SK-N-SH (cell line): ENCODE data around the gene EIF1B. TPM values are rescaled to one million over a fixed set of nuclear protein-coding genes. Genes with fewer than 3 reads are reported as not detected.

Experiments used
- CTCF ChIA-PET: fragments of 300-600, 350-600 bp; formaldehyde crosslinking; extraction: SDS; loops from one replicate; lab custom pipeline; 2021; lab: Yijun Ruan, JAX
- POLR2A ChIA-PET: fragments of 350-600 bp; sonication (Branson Sonifier 250); formaldehyde crosslinking; extraction: SDS; loops from one replicate; lab custom pipeline; 2020; ENCODE audit warnings: antibody characterized with exemption, inconsistent platforms; lab: Yijun Ruan, JAX
- DNase-seq: peaks from one replicate; pipeline ENCODE4 v3.0.0; 2012
- H2AFZ ChIP-seq: fragments of 200-600 bp; sonication (generic); 2 replicates; pipeline ENCODE4 v1.8.1; 2016; ENCODE audit warnings: antibody characterized with exemption, mild to moderate bottlenecking, low read depth
- H3F3A ChIP-seq: fragments of 200-600 bp; sonication (generic); replicated peaks from 2 replicates; pipeline ENCODE3; 2016; ENCODE audit warnings: antibody characterized with exemption, mild to moderate bottlenecking; ENCODE audit not compliant: insufficient read depth
- H3K27ac ChIP-seq, 2 experiments: fragments of 200-500 bp in 1 of 2; fragments of 200-600 bp in 1 of 2; sonication (Bioruptor generic) in 1 of 2; sonication (generic), shearing (Covaris generic) in 1 of 2; 2 replicates each; pipeline versions ENCODE4 v1.5.1 to v1.6.1; 2014 to 2016; ENCODE audit warnings: low read depth in 2 of 2, inconsistent platforms in 1 of 2, low read length in 1 of 2, mild to moderate bottlenecking in 1 of 2, mixed read lengths in 1 of 2
- H3K27me3 ChIP-seq: fragments of 200-600 bp; sonication (generic), shearing (Covaris generic); 2 replicates; pipeline ENCODE4 v1.6.1; 2016; ENCODE audit warnings: mixed run types; ENCODE audit not compliant: insufficient read depth
- H3K36me3 ChIP-seq, 2 experiments: fragments of 200-500 bp in 1 of 2; fragments of 200-600 bp in 1 of 2; sonication (Bioruptor generic) in 1 of 2; sonication (generic) in 1 of 2; replicated peaks in 1 of 2; 2 replicates each; pipeline versions ENCODE3 to v1.5.1; 2014 to 2016; ENCODE audit warnings: low read length in 1 of 2, mild to moderate bottlenecking in 1 of 2; ENCODE audit not compliant: insufficient read depth in 2 of 2, control insufficient read depth in 1 of 2
- H3K4me1 ChIP-seq, 2 experiments: fragments of 200-500 bp in 1 of 2; fragments of 200-600 bp in 1 of 2; sonication (Bioruptor generic) in 1 of 2; sonication (generic), shearing (Covaris generic) in 1 of 2; 2 replicates each; pipeline versions ENCODE4 v1.5.1 to v1.6.1; 2014 to 2016; ENCODE audit warnings: low read depth in 1 of 2, low read length in 1 of 2, mixed run types in 1 of 2; ENCODE audit not compliant: insufficient read depth in 2 of 2, control insufficient read depth in 1 of 2
- H3K4me2 ChIP-seq: fragments of 200-600 bp; sonication (generic), shearing (Covaris generic); 2 replicates; pipeline ENCODE4 v1.6.1; 2017; ENCODE audit warnings: mixed run types
- H3K4me3 ChIP-seq, 2 experiments: fragments of 200-500 bp in 1 of 2; fragments of 200-600 bp in 1 of 2; sonication (Bioruptor generic) in 1 of 2; sonication (generic), shearing (Covaris generic) in 1 of 2; 2 replicates each; pipeline versions ENCODE4 v1.5.1 to v1.8.1; 2014 to 2016; ENCODE audit warnings: low read depth in 2 of 2, inconsistent platforms in 1 of 2, low read length in 1 of 2, mild to moderate bottlenecking in 1 of 2, mixed read lengths in 1 of 2, moderate library complexity in 1 of 2
- H3K79me2 ChIP-seq: fragments of 200-600 bp; sonication (generic); 2 replicates; pipeline ENCODE4 v1.8.1; 2017; ENCODE audit warnings: mild to moderate bottlenecking; ENCODE audit not compliant: insufficient read depth
- H3K9ac ChIP-seq: fragments of 200-600 bp; sonication (generic); 2 replicates; pipeline ENCODE4 v1.6.1; 2017; ENCODE audit warnings: mixed run types
- H3K9me2 ChIP-seq: fragments of 200-600 bp; sonication (generic); 2 replicates; pipeline ENCODE4 v1.6.1; 2017; ENCODE audit warnings: mixed run types
- H3K9me3 ChIP-seq: fragments of 200-600 bp; sonication (generic); 2 replicates; pipeline ENCODE4 v1.6.1; 2017; ENCODE audit warnings: mixed run types, mild to moderate bottlenecking, moderate library complexity
- H4K20me1 ChIP-seq: fragments of 200-600 bp; sonication (generic); 2 replicates; pipeline ENCODE4 v1.6.1; 2017; ENCODE audit warnings: mild to moderate bottlenecking, mixed run types; ENCODE audit not compliant: insufficient read depth
- ELF1 ChIP-seq: IDR thresholded peaks from 2 replicates; pipeline ENCODE4 v1.4.0; 2012
- FOSL2 ChIP-seq: IDR thresholded peaks from 2 replicates; pipeline ENCODE4 v1.4.0; 2012; ENCODE audit warnings: low read depth, mild to moderate bottlenecking, moderate library complexity, borderline replicate concordance
- GATA2 ChIP-seq: sonication (generic); formaldehyde crosslinking; IDR thresholded peaks from 2 replicates; pipeline ENCODE4 v1.5.0; 2020; ENCODE audit warnings: mild to moderate bottlenecking, missing genetic modification reagents
- POLR2AphosphoS5 ChIP-seq: IDR thresholded peaks from 2 replicates; pipeline ENCODE4 v1.6.1; 2012; ENCODE audit warnings: low read depth, low read length
- SIN3A ChIP-seq: IDR thresholded peaks from 2 replicates; pipeline ENCODE4 v1.6.1; 2012; ENCODE audit warnings: low read depth, mild to moderate bottlenecking, low read length, moderate library complexity, borderline replicate concordance
- WGBS: methylation state at CpG from one replicate; pipeline ENCODE4 v1.1.6; 2017; ENCODE audit warnings: low lambda C conversion rate; 5-methylcytosine and 5-hydroxymethylcytosine counted together
- polyA plus RNA-seq, 3 experiments: library from polyadenylated mRNA; depleted of rRNA; stranded (reverse); fragments of >200 nt; gene quantifications; 2 replicates each; pipeline ENCODE4 v1.2.3, GENCODE V29; 2012
- TF ChIP-seq, protein P1 (sequence below): IDR thresholded peaks from 2 replicates; pipeline ENCODE4 v1.6.1; 2012; ENCODE audit warnings: mild to moderate bottlenecking, low read depth, low read length, moderate library complexity
- TF ChIP-seq, protein P2 (sequence below): IDR thresholded peaks from 2 replicates; pipeline ENCODE4 v1.4.0; 2012; ENCODE audit warnings: low read depth, borderline replicate concordance
- TF ChIP-seq, protein P3 (sequence below): fragments of 200-600 bp; sonication (generic); IDR thresholded peaks from 2 replicates; pipeline ENCODE4 v1.6.1; 2017; ENCODE audit warnings: antibody characterized with exemption, mild to moderate bottlenecking, moderate library complexity

EIF1B gene
- polyA plus RNA-seq, 1 of the 3 experiments (the other 2 are of a cell fraction): 22.9 TPM

DNA sequence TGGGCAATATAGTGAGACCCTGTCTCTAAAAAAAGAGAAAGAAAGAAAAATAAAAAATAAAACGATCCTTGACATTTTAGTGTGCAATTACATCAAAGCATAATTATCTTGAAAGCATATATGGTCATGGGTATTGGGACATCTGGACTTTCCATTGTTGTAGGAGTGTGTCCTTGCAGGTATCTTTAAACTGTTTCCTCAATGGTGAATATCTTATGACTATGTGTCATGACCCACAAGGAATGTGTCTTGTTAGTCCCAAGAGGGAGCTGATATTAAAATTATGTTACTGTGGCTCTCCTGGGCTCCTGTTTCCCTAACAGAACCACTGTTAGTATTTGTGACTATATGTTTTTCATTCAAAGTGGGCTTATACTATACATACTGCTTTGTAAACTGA lies 26.6 kb downstream of the EIF1B start (continued):
- TF ChIP-seq, protein P1, sequence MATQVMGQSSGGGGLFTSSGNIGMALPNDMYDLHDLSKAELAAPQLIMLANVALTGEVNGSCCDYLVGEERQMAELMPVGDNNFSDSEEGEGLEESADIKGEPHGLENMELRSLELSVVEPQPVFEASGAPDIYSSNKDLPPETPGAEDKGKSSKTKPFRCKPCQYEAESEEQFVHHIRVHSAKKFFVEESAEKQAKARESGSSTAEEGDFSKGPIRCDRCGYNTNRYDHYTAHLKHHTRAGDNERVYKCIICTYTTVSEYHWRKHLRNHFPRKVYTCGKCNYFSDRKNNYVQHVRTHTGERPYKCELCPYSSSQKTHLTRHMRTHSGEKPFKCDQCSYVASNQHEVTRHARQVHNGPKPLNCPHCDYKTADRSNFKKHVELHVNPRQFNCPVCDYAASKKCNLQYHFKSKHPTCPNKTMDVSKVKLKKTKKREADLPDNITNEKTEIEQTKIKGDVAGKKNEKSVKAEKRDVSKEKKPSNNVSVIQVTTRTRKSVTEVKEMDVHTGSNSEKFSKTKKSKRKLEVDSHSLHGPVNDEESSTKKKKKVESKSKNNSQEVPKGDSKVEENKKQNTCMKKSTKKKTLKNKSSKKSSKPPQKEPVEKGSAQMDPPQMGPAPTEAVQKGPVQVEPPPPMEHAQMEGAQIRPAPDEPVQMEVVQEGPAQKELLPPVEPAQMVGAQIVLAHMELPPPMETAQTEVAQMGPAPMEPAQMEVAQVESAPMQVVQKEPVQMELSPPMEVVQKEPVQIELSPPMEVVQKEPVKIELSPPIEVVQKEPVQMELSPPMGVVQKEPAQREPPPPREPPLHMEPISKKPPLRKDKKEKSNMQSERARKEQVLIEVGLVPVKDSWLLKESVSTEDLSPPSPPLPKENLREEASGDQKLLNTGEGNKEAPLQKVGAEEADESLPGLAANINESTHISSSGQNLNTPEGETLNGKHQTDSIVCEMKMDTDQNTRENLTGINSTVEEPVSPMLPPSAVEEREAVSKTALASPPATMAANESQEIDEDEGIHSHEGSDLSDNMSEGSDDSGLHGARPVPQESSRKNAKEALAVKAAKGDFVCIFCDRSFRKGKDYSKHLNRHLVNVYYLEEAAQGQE: no peak
- TF ChIP-seq POLR2AphosphoS5: no peak

DNA sequence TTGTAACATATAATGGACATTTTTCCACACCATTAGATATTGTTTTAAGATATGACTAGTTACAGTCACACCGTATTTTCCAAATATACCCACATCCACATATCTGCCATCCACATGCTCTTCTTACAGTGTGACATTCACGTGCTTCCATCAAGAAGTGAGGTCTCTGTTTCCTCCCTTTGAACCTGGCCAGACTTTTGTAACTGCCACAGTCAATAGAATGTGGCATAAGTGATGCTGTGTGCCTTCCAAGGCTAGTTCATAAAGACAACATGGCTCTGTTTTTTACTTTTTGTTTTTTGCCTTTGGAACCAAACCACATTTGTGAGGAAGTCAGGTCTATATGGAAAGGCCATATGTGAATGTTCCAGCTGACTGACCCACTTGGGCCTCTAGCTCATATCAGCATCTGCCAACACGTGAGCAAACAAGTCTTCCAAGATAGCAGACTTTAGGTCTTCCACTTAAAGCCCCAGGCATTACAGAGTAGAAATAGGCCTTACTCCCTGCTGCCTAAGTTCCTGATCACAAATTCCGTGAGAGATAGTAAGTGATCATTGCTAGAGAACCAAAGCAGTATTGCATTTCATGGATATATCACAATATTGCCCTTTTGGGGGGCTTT lies 27.1 kb downstream of the EIF1B start:
- POLR2A ChIA-PET: no interaction called here
- no peaks in the 10 kb centered on the region for H3K79me2 ChIP-seq
- TF ChIP-seq, protein P2, sequence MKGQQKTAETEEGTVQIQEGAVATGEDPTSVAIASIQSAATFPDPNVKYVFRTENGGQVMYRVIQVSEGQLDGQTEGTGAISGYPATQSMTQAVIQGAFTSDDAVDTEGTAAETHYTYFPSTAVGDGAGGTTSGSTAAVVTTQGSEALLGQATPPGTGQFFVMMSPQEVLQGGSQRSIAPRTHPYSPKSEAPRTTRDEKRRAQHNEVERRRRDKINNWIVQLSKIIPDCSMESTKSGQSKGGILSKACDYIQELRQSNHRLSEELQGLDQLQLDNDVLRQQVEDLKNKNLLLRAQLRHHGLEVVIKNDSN: no peak
- TF ChIP-seq SIN3A (no peak), GATA2 (no peak), FOSL2 (no peak), ELF1 (no peak)
- TF ChIP-seq, protein P3, sequence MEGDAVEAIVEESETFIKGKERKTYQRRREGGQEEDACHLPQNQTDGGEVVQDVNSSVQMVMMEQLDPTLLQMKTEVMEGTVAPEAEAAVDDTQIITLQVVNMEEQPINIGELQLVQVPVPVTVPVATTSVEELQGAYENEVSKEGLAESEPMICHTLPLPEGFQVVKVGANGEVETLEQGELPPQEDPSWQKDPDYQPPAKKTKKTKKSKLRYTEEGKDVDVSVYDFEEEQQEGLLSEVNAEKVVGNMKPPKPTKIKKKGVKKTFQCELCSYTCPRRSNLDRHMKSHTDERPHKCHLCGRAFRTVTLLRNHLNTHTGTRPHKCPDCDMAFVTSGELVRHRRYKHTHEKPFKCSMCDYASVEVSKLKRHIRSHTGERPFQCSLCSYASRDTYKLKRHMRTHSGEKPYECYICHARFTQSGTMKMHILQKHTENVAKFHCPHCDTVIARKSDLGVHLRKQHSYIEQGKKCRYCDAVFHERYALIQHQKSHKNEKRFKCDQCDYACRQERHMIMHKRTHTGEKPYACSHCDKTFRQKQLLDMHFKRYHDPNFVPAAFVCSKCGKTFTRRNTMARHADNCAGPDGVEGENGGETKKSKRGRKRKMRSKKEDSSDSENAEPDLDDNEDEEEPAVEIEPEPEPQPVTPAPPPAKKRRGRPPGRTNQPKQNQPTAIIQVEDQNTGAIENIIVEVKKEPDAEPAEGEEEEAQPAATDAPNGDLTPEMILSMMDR: no peak
- TF ChIP-seq, all 33 proteins: peak for 0
- CTCF ChIA-PET: interaction anchor here (0.6 to 1.1 kb wide), 2 partner anchors 83 to 145 kb away, joined by 3 read pairs; no protein-coding TSS in a partner anchor
- H3K27me3 ChIP-seq: no peaks in the 10 kb centered on the region; the same call in 1 of the 2 replicates
- H4K20me1 ChIP-seq: no peaks in the 10 kb centered on the region
- H3K4me3 ChIP-seq: no peak overlapping the region
- H3K9ac ChIP-seq: no peak overlapping the region
- WGBS: 27% methylated on average over 4 of the region's 4 CpGs
- no peak overlapping the region for H3K27ac ChIP-seq
- H3K36me3 ChIP-seq: no peaks in the 10 kb centered on the region
- H2AFZ ChIP-seq: no peak overlapping the region
- H3F3A ChIP-seq: no peaks in the 10 kb centered on the region
- peaks cover 0 to 24% of the 10 kb centered on the region in 2 experiments; a peak in 2 of 4 replicates for H3K4me1 ChIP-seq
- H3K9me3 ChIP-seq: no peaks in the 10 kb centered on the region
- no peak overlapping the region for H3K4me2 ChIP-seq
- no peak for DNase-seq
- H3K9me2 ChIP-seq: no peaks in the 10 kb centered on the region
